SU-DHL-6 (cell line): ENCODE measurements around the gene NUDT4.
A peak's percentile ranks its signal among the peaks of the same experiment; 100 is the strongest.

Source experiments
- H2AFZ ChIP-seq: fragments of 200-600 bp; sonication (generic); 2 replicates; pipeline ENCODE4 v1.6.1; 2014; ENCODE audit warnings: low read depth, mild to moderate bottlenecking, moderate library complexity, mixed read lengths, antibody characterized with exemption, low read length; ENCODE audit not compliant: severe bottlenecking
- H3F3A ChIP-seq: fragments of 200-600 bp; shearing (Covaris generic); 2 replicates; pipeline ENCODE4 v1.6.0; 2016; ENCODE audit warnings: antibody characterized with exemption, mild to moderate bottlenecking; ENCODE audit not compliant: insufficient read depth
- H3K27ac ChIP-seq: fragments of 200-600 bp; sonication (generic); 2 replicates; pipeline ENCODE4 v1.5.1; 2016; ENCODE audit warnings: low read depth, mild to moderate bottlenecking, low read length, moderate library complexity, mixed read lengths
- H3K27me3 ChIP-seq: fragments of 200-600 bp; sonication (generic), shearing (Covaris generic); 2 replicates; pipeline ENCODE4 v1.6.0; 2014; ENCODE audit warnings: mild to moderate bottlenecking, low read length
- H3K36me3 ChIP-seq: fragments of 200-600 bp; sonication (generic); 2 replicates; pipeline ENCODE4 v1.6.1; 2014; ENCODE audit warnings: mild to moderate bottlenecking, low read length, mixed read lengths
- H3K4me2 ChIP-seq: fragments of 300-600, 200-600 bp; shearing (Covaris generic), sonication (generic); 2 replicates; pipeline ENCODE4 v1.6.0; 2014; ENCODE audit warnings: low read length, low read depth, mild to moderate bottlenecking; ENCODE audit not compliant: poor library complexity, severe bottlenecking
- H3K4me3 ChIP-seq: fragments of 200-600 bp; sonication (generic); 2 replicates; pipeline ENCODE4 v1.5.1; 2014; ENCODE audit warnings: antibody characterized with exemption, low read length, mild to moderate bottlenecking, mixed read lengths; ENCODE audit not compliant: insufficient read depth, poor library complexity, severe bottlenecking
- H3K79me2 ChIP-seq: fragments of 200-600 bp; sonication (generic); 2 replicates; pipeline ENCODE4 v1.6.1; 2014; ENCODE audit warnings: mild to moderate bottlenecking, low read length, moderate library complexity; ENCODE audit not compliant: insufficient read depth
- H3K9ac ChIP-seq: fragments of 200-600 bp; sonication (generic); 2 replicates; pipeline ENCODE4 v1.7.0; 2014; ENCODE audit warnings: mild to moderate bottlenecking, low read length
- H3K9me2 ChIP-seq: fragments of 200-600 bp; sonication (generic); replicated peaks from 2 replicates; pipeline ENCODE4 v1.6.1; 2014; ENCODE audit warnings: low read length; ENCODE audit not compliant: insufficient read depth
- H3K9me3 ChIP-seq: fragments of 200-600 bp; sonication (generic); 2 replicates; pipeline ENCODE4 v1.6.1; 2014; ENCODE audit warnings: low read length, mixed read lengths; ENCODE audit not compliant: insufficient read depth
- H4K20me1 ChIP-seq: fragments of 200-600 bp; sonication (generic); 2 replicates; pipeline ENCODE4 v1.6.1; 2014; ENCODE audit warnings: low read depth, mild to moderate bottlenecking, antibody characterized with exemption, low read length, moderate library complexity, mixed read lengths
- CTCF ChIP-seq: fragments of 200-600 bp; sonication (generic); IDR thresholded peaks from one replicate; pipeline ENCODE4 v1.5.1; 2017; ENCODE audit warnings: antibody characterized with exemption, mild to moderate bottlenecking, low read length, moderate library complexity; ENCODE audit not compliant: insufficient read depth, poor library complexity, severe bottlenecking
- EZH2phosphoT487 ChIP-seq: fragments of 200-600 bp; sonication (generic), shearing (Covaris generic); conservative IDR thresholded peaks from 2 replicates; pipeline ENCODE4 v1.6.1; 2018; ENCODE audit warnings: mild to moderate bottlenecking, antibody characterized with exemption, low read length, moderate library complexity, mixed read lengths

NUDT4 gene

DNA sequence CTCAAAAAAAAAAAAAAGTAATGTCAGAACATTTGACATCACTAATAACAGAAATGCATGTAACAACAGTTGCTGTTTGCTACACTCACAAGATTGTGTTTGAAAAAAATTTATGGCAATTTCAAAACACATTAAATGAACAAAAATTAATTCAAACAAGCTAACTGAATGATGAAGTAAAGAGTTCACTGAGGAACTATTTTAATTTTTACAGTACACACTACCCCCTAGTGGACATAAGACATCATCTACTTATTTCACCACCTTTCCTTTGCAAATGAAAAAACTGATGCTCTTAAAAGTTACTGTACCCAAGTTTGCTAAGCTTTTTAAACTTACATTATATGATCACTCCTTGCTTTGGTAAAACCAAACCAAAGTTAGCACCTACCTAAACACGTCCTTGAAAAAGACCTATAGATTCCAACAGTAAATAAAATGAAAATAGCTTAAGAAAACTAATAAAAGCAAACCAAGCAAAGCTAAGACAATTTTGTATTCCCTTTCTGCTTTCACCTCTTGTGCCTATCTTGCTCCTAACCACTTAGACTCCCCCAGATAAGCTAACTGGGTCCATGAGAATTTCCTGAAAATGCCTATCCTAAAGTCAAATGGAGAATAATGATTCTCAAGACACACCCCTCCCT is 41.8 kb downstream of the NUDT4 start:
- Histone ChIP-seq H3K9ac (no peak overlapping the region), H2AFZ (no peak overlapping the region), H3K9me3 (no peaks in the 10 kb centered on the region), H3K79me2 (peaks cover 99% of the 10 kb centered on the region), H3K27me3 (no peaks in the 10 kb centered on the region), H3K27ac (peak overlapping the region; percentile 8; the same call in 1 of the 2 replicates), H3K4me2 (no peak overlapping the region), H4K20me1 (peaks cover 77% of the 10 kb centered on the region), H3F3A (peaks cover 21% of the 10 kb centered on the region; the same call in 1 of the 2 replicates), H3K36me3 (no peaks in the 10 kb centered on the region), H3K9me2 (no peaks in the 10 kb centered on the region), H3K4me3 (no peak overlapping the region)
- TF ChIP-seq EZH2phosphoT487 (no peak), CTCF (peak; percentile 49)

DNA sequence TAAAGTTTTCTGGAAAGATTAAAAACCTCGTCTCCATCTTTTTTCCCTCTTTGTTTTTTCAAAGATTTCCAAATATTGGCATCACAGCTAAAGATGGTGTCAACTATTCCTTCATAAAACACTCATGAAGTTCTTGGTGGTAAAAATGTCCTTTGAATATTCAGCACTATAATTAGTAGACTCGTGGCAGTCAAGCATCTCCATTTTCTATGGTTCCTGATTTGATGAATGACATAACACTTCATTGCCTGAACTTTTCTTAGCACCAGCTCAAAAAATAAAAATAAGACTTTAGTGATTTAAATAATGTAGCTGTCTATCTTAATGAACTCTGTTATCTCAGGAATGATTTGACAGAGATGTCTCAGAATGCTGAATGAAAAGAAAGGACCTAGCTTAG is 44.3 kb downstream of the NUDT4 start:
- no peaks in the 10 kb centered on the region for H3K9me2 ChIP-seq
- H3K9ac ChIP-seq = no peak overlapping the region
- no peaks in the 10 kb centered on the region for H3K9me3 ChIP-seq
- peaks cover 99% of the 10 kb centered on the region for H3K79me2 ChIP-seq
- no peaks in the 10 kb centered on the region for H3K27me3 ChIP-seq
- H3K27ac ChIP-seq = no peak overlapping the region
- H3K4me3 ChIP-seq = no peak overlapping the region
- peak overlapping the region; percentile 12 for H3K4me2 ChIP-seq
- no peaks in the 10 kb centered on the region for H3K36me3 ChIP-seq
- H4K20me1 ChIP-seq = peaks cover 63% of the 10 kb centered on the region
- no peak overlapping the region for H2AFZ ChIP-seq
- TF ChIP-seq CTCF = no peak
- no peak for TF ChIP-seq EZH2phosphoT487
- H3F3A ChIP-seq = peaks cover 21% of the 10 kb centered on the region; the same call in 1 of the 2 replicates

GRCh38 chr12:93425736-93426411 is 48.1 kb downstream of the NUDT4 start:
- Histone ChIP-seq H3K27me3 (no peaks in the 10 kb centered on the region), H3F3A (peaks cover 7% of the 10 kb centered on the region; the same call in 1 of the 2 replicates), H3K4me3 (no peak overlapping the region), H2AFZ (no peak overlapping the region), H3K4me2 (peak overlapping the region; percentile 31), H3K9me3 (no peaks in the 10 kb centered on the region), H4K20me1 (peaks cover 58% of the 10 kb centered on the region), H3K27ac (peak overlapping the region; percentile 25), H3K36me3 (no peaks in the 10 kb centered on the region), H3K9me2 (no peaks in the 10 kb centered on the region), H3K9ac (no peak overlapping the region), H3K79me2 (peaks cover 99% of the 10 kb centered on the region)
- TF ChIP-seq EZH2phosphoT487 (no peak), CTCF (no peak)
